Activated naive CD4-positive, alpha-beta T cell treated with anti-CD3 and anti-CD28 coated beads, Interleukin-2, amount 50 U/mL, for 24 hours (primary cell): ENCODE data around the gene FCSK.

ENCODE experiments used
- H3K27ac Mint-ChIP-seq: one replicate; pipeline ENCODE4 v1.8.0; 2021; ENCODE audit warnings: mild to moderate bottlenecking, mixed read lengths
- H3K27me3 Mint-ChIP-seq: one replicate; pipeline ENCODE4 v1.8.0; 2021; ENCODE audit warnings: mixed read lengths
- H3K36me3 Mint-ChIP-seq: one replicate; pipeline ENCODE4 v1.8.0; 2021; ENCODE audit warnings: mixed read lengths
- H3K4me1 Mint-ChIP-seq: one replicate; pipeline ENCODE4 v1.8.0; 2021; ENCODE audit warnings: mixed read lengths
- H3K4me3 Mint-ChIP-seq: one replicate; pipeline ENCODE4 v1.8.0; 2021; ENCODE audit warnings: mild to moderate bottlenecking, mixed read lengths
- H3K9me3 Mint-ChIP-seq: one replicate; pipeline ENCODE4 v1.8.0; 2021; ENCODE audit warnings: mixed read lengths

FCSK gene

DNA sequence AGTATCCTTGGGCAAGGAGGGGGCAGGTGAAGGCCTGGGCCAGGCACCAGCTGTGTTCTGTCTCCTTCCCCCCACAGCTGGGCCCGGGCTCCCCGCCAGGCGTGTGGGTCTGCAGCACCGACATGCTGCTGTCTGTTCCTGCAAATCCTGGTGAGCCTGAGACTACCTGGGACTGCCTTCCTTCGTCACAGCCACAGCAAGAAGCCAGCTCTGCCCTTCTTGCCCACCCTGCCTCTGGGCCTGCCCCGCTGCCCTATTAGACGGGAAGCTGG lies 12.3 kb downstream of the FCSK start:
- H3K27me3 Mint-ChIP-seq: no peaks in the 10 kb centered on the region
- H3K4me3 Mint-ChIP-seq: no peak overlapping the region
- no peak overlapping the region for H3K27ac Mint-ChIP-seq
- no peaks in the 10 kb centered on the region for H3K9me3 Mint-ChIP-seq
- no peaks in the 10 kb centered on the region for H3K36me3 Mint-ChIP-seq
- no peaks in the 10 kb centered on the region for H3K4me1 Mint-ChIP-seq

DNA sequence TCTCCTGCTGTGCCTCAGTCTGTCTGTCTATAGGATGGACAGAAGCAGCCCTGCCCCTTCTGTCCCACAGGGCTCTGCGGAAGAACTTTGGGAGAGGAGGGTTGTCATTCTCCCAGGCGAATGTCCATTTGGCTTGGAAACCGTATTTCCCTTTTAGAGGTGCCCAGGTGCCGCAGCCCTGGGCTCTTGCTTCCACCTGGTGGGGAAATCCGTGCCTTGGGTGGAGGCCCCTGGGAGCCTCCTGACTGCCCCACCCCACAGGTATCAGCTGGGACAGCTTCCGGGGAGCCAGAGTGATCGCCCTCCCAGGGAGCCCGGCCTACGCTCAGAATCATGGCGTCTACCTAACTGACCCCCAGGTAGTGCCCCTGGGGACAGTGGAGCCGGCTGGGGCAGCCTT lies 12.7 kb downstream of the FCSK start:
- Mint-ChIP-seq H3K36me3 (no peaks in the 10 kb centered on the region), H3K9me3 (no peaks in the 10 kb centered on the region), H3K4me3 (no peak overlapping the region), H3K27me3 (no peaks in the 10 kb centered on the region), H3K4me1 (no peaks in the 10 kb centered on the region), H3K27ac (no peak overlapping the region)

DNA sequence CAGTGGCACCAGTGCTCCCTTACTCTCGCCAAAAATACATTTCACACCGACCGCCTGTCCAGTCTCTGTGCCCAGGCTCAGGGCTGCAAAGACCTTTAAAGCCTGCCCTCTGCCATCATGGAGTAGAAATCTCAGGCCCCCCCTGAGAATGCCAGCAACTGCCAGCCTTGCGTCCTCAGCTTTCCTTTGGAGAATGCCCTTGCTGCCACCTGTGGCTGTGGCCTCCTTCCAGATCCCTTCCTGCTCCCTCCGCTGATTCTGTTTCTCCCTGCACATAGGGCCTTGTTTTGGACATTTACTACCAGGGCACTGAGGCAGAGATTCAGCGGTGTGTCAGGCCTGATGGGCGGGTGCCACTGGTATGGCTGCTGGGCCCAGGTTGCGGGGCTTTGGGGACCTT lies 13.2 kb downstream of the FCSK start:
- no peak overlapping the region for H3K4me3 Mint-ChIP-seq
- H3K9me3 Mint-ChIP-seq: no peaks in the 10 kb centered on the region
- no peaks in the 10 kb centered on the region for H3K4me1 Mint-ChIP-seq
- no peak overlapping the region for H3K27ac Mint-ChIP-seq
- no peaks in the 10 kb centered on the region for H3K27me3 Mint-ChIP-seq
- H3K36me3 Mint-ChIP-seq: no peaks in the 10 kb centered on the region

DNA sequence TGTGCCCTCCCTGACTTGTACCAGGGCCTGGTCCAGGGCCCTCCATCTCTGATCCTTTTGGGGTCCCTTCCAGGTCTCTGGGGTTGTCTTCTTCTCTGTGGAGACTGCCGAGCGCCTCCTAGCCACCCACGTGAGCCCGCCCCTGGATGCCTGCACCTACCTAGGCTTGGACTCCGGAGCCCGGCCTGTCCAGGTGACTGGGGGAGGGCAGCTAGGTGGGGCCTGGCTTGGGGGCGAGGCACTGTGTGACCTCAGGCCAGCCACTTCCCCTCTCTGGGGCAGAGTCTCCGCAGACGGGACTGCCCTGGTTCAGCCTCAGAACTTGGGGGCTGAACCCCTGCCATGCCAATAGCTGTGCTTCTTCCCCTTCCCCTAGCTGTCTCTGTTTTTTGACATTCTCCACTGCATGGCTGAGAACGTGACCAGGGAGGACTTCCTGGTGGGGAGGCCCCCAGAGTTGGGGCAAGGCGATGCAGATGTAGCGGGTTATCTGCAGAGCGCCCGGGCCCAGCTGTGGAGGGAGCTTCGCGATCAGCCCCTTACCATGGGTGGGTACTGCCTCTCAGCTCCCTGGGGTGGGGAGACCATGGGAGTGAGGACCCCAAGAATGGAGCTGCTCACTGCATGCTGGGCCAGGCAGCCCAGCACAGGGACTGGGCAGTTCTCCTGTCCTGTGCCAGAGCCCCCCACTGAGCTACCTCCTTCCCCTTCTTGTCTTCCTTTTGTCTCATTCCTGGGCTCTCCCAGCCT lies 14.6 kb downstream of the FCSK start:
- Mint-ChIP-seq H3K4me1 (no peaks in the 10 kb centered on the region), H3K27ac (no peak overlapping the region), H3K36me3 (peaks cover 2% of the 10 kb centered on the region), H3K27me3 (no peaks in the 10 kb centered on the region), H3K9me3 (no peaks in the 10 kb centered on the region), H3K4me3 (no peak overlapping the region)

DNA sequence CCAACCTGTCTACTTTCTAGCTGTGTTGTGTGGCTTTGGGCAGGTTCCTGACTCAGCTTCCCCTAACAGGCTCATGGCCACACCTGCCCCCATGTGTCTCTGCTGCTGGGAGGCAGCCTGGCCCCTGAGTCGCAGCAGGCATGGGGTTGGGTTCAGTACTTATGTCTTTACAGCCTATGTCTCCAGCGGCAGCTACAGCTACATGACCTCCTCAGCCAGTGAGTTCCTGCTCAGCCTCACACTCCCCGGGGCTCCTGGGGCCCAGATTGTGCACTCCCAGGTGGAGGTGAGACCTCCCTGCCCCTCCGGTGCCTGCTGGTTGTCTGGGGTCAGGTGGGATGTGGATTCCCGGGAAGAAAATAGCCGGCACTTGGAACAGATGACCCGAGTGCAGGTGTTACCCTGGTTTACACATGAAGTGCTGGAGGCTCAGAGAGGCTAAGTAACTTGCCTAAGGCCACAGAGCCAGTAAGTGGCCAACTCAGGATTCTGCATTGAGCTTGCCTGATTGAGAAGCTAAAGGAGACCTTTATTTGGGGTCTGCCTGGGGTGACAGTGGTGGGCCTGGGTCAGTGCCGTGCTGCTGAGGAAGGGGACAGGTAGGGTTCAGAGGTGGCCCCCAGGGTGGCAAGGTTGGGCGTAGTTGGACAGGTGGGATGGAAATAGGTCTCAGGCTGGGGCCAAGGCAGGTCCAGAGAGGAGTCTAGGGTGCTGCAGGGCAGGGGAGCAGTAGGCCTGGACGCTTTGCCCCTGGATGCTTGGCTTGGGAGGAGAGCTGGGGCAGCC lies 15.9 kb downstream of the FCSK start:
- no peak overlapping the region for H3K27ac Mint-ChIP-seq
- no peaks in the 10 kb centered on the region for H3K4me1 Mint-ChIP-seq
- H3K27me3 Mint-ChIP-seq: no peaks in the 10 kb centered on the region
- peaks cover 2% of the 10 kb centered on the region for H3K36me3 Mint-ChIP-seq
- H3K4me3 Mint-ChIP-seq: no peak overlapping the region
- H3K9me3 Mint-ChIP-seq: no peaks in the 10 kb centered on the region

DNA sequence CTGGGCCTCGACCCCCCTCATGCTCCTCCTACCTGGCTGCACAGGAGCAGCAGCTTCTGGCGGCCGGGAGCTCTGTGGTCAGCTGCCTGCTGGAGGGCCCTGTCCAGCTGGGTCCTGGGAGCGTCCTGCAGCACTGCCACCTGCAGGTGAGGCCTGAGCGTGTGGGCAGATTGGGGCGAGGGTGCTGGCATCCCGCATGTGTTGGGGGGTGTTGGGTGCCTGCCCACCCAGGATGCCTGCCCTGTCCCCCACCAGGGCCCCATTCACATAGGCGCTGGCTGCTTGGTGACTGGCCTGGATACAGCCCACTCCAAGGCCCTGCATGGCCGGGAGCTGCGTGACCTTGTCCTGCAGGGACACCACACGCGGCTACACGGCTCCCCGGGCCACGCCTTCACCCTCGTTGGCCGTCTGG lies 16.5 kb downstream of the FCSK start:
- no peaks in the 10 kb centered on the region for H3K27me3 Mint-ChIP-seq
- H3K27ac Mint-ChIP-seq: no peak overlapping the region
- no peaks in the 10 kb centered on the region for H3K4me1 Mint-ChIP-seq
- H3K4me3 Mint-ChIP-seq: no peak overlapping the region
- no peaks in the 10 kb centered on the region for H3K9me3 Mint-ChIP-seq
- peaks cover 2% of the 10 kb centered on the region for H3K36me3 Mint-ChIP-seq

DNA sequence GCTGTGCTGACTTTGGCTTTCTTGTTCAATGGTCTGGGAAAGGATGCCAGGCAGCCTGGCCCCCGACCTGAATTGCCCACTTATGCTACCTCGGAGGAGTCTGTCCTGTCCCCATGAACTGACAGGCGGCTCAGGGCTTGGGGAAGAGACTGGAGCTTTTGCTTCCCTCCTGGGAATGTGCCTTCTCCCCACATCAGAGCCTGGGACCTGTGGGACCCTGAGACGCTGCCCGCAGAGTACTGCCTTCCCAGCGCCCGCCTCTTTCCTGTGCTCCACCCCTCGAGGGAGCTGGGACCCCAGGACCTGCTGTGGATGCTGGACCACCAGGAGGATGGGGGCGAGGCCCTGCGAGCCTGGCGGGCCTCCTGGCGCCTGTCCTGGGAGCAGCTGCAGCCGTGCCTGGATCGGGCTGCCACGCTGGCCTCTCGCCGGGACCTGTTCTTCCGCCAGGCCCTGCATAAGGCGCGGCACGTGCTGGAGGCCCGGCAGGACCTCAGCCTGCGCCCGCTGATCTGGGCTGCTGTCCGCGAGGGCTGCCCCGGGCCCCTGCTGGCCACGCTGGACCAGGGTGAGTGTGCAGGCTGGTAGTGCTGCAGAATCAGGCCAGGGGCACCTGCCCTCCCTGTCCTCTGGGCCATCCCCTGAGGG lies 18.5 kb downstream of the FCSK start:
- peaks cover 2% of the 10 kb centered on the region for H3K36me3 Mint-ChIP-seq
- no peaks in the 10 kb centered on the region for H3K9me3 Mint-ChIP-seq
- H3K27me3 Mint-ChIP-seq: no peaks in the 10 kb centered on the region
- H3K4me3 Mint-ChIP-seq: no peak overlapping the region
- H3K27ac Mint-ChIP-seq: no peak overlapping the region
- H3K4me1 Mint-ChIP-seq: peaks cover 5% of the 10 kb centered on the region

DNA sequence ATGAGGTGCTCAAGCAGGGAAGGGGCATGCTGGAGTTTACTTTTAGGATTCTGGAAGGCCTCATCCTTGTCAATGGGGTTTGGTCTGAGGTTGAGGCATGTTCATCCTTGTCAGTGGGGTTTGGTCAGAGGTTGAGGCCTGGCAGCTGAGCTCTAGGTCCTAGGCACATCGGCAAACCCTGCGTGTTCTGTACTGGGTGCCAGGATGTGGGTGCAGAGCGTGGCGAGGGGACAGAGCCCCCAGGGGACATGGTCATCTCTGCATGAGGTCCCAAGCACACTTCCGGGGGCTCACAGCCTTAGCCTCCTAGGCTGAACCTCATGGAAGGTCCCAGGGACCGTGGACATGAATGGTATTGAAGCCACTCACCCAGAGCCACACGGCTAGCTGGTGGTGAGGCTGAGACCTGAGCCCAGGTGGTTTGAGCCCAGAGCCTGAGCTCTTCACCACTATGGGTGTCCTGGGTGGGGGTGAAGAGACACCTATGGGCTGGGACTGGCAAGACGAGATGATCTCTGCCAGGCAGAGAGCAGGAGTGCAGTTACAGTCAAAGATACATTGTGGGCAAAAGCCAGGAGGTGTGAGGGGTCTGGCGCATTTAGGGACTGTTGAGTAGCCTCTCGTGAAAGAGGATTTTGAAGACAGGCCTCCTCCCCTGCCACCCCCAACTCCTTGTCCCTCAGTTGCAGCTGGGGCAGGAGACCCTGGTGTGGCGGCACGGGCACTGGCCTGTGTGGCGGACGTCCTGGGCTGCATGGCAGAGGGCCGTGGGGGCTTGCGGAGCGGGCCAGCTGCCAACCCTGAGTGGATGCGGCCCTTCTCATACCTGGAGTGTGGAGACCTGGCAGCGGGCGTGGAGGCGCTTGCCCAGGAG lies 19.3 kb downstream of the FCSK start:
- no peaks in the 10 kb centered on the region for H3K9me3 Mint-ChIP-seq
- H3K4me3 Mint-ChIP-seq: no peak overlapping the region
- no peaks in the 10 kb centered on the region for H3K27me3 Mint-ChIP-seq
- peaks cover 5% of the 10 kb centered on the region for H3K4me1 Mint-ChIP-seq
- H3K36me3 Mint-ChIP-seq: peaks cover 2% of the 10 kb centered on the region
- peak overlapping the region; percentile 65 for H3K27ac Mint-ChIP-seq

DNA sequence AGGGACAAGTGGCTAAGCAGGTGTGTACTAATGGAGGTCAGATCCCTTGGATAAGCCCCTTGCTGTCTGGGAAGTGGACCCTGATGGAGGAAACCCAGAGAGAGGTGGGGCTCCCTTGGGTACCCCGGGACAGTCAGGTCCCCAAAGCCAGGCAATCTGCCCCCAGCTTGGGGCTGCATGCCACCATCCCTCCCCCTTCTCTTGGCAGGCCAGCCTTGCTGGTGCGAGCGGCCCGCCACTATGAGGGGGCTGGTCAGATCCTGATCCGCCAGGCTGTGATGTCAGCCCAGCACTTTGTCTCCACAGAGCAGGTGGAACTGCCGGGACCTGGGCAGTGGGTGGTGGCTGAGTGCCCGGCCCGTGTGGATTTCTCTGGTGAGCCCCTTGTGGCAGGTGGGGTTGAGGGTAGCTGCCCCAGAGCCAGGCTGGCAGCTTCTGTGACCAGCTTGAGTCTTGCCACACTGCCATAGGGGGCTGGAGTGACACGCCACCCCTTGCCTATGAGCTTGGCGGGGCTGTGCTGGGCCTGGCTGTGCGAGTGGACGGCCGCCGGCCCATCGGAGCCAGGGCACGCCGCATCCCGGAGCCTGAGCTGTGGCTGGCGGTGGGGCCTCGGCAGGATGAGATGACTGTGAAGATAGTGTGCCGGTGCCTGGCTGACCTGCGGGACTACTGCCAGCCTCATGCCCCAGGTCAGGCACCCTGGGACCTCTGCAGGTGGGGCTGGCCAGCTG lies 20.1 kb downstream of the FCSK start:
- Mint-ChIP-seq H3K36me3 (peaks cover 2% of the 10 kb centered on the region), H3K27me3 (no peaks in the 10 kb centered on the region), H3K9me3 (no peaks in the 10 kb centered on the region), H3K4me3 (no peak overlapping the region), H3K4me1 (peaks cover 5% of the 10 kb centered on the region), H3K27ac (no peak overlapping the region)

DNA sequence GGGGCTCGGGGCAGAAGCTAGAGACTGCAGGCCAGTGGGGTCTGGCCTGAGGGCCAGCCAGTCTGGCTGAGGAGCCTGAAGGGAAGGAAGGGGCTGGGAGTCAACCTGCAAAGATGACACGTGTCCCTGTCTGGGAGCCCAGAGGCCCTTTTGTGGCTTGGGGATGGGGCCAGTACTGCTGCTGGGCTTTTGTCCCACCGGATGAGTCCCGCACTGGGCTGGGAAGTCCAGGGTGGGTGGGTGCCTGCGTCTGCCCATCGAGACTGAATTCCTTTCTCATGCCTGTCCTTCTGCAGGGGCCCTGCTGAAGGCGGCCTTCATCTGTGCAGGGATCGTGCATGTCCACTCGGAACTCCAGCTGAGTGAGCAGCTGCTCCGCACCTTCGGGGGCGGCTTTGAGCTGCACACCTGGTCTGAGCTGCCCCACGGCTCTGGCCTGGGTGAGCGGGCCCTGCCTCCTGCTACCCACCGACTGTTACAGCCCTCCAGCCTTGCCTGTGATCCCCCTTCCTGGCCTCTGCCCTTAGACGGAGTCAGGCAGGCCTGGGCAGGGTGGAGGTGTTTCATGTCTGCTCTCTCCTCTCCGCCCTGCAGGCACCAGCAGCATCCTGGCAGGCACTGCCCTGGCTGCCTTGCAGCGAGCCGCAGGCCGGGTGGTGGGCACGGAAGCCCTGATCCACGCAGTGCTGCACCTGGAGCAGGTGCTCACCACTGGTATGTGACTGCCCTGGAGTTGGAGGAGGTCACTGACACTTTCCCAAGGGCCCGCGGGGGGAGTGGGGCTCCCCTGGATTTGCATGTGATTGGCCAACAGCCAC lies 20.9 kb downstream of the FCSK start:
- Mint-ChIP-seq H3K27ac (no peak overlapping the region), H3K36me3 (peaks cover 2% of the 10 kb centered on the region), H3K4me1 (peaks cover 5% of the 10 kb centered on the region), H3K4me3 (no peak overlapping the region), H3K9me3 (no peaks in the 10 kb centered on the region), H3K27me3 (no peaks in the 10 kb centered on the region)

DNA sequence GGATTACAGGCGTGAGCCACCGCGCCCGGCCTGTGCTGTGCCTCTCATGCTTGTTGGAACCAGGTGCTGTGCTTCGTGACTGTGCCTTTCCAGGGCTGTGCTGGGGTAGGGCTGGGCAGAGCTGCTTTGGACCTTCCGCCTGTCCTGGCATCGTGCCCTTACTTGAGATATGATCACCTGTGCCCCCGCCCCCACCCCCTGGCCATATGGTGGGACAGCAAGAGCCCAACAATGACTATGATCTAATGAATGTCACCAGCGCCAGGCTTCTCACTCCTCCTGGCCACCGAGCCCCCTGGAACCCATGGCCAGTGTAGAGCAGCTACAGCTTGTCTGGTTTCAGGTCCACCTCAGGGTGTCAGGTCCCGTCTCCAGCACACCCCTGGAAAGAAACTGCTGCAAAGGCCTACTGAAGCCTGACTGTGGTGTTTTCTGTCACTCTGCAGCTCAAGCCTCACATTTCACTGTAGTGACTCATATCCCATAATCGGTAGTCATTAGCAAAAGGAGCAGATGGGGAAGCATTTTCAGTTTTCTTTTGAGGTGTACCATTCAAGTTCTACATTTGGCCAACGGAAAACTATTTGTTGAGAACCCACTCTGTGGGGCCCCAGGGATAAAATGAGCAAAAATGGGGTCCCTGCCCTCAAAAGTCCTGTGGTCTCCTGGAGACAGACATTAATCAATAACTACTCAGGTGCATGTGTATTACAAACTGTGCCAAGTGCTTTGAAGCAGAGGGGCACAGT lies 22.1 kb downstream of the FCSK start:
- Mint-ChIP-seq H3K4me1 (peaks cover 5% of the 10 kb centered on the region), H3K4me3 (no peak overlapping the region), H3K9me3 (no peaks in the 10 kb centered on the region), H3K27me3 (no peaks in the 10 kb centered on the region), H3K27ac (peak overlapping the region; percentile 88), H3K36me3 (peaks cover 2% of the 10 kb centered on the region)

DNA sequence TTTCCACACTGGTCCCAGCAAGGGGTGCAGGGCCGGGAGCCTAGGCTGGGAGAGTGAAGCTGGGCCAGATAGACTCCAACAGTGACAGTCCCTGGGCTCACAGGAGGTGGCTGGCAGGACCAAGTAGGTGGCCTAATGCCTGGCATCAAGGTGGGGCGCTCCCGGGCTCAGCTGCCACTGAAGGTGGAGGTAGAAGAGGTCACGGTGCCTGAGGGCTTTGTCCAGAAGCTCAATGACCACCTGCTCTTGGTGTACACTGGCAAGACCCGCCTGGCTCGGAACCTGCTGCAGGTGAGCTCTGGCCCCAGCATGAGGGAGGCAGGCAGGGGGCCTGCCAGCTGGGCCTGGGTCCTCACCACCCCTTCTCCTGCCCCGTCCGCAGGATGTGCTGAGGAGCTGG lies 23.8 kb downstream of the FCSK start:
- no peak overlapping the region for H3K4me3 Mint-ChIP-seq
- H3K4me1 Mint-ChIP-seq: peaks cover 5% of the 10 kb centered on the region
- peaks cover 2% of the 10 kb centered on the region for H3K36me3 Mint-ChIP-seq
- no peak overlapping the region for H3K27ac Mint-ChIP-seq
- H3K27me3 Mint-ChIP-seq: no peaks in the 10 kb centered on the region
- no peaks in the 10 kb centered on the region for H3K9me3 Mint-ChIP-seq

DNA sequence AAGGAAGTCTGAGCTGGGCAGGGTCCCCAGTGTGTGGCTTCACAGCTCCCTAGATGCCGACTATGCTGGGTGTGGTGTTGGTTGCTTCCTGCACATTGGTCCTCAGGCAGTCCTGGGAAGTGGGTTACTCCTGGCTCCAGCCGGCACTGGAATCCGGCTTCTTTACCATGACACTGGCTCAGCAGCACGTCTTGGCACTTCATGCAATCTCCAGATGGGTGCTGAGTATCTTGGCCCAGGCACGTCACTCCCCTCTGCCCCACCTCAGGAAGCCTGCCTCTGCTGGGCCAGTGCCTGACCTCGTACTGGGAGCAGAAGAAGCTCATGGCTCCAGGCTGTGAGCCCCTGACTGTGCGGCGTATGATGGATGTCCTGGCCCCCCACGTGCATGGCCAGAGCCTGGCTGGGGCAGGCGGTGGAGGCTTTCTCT lies 24.5 kb downstream of the FCSK start:
- H3K9me3 Mint-ChIP-seq: no peaks in the 10 kb centered on the region
- no peak overlapping the region for H3K4me3 Mint-ChIP-seq
- H3K36me3 Mint-ChIP-seq: no peaks in the 10 kb centered on the region
- peaks cover 5% of the 10 kb centered on the region for H3K4me1 Mint-ChIP-seq
- H3K27me3 Mint-ChIP-seq: no peaks in the 10 kb centered on the region
- no peak overlapping the region for H3K27ac Mint-ChIP-seq
